Activated CD4-positive, alpha-beta T cell treated with anti-CD3 and anti-CD28 coated beads for 1 hour (primary cell): ENCODE measurements around the gene MRPL20.

ENCODE experiments used
- DNase-seq: peaks from one replicate; pipeline ENCODE4 v3.0.0-alpha.2; 2020

The MRPL20 gene

DNA sequence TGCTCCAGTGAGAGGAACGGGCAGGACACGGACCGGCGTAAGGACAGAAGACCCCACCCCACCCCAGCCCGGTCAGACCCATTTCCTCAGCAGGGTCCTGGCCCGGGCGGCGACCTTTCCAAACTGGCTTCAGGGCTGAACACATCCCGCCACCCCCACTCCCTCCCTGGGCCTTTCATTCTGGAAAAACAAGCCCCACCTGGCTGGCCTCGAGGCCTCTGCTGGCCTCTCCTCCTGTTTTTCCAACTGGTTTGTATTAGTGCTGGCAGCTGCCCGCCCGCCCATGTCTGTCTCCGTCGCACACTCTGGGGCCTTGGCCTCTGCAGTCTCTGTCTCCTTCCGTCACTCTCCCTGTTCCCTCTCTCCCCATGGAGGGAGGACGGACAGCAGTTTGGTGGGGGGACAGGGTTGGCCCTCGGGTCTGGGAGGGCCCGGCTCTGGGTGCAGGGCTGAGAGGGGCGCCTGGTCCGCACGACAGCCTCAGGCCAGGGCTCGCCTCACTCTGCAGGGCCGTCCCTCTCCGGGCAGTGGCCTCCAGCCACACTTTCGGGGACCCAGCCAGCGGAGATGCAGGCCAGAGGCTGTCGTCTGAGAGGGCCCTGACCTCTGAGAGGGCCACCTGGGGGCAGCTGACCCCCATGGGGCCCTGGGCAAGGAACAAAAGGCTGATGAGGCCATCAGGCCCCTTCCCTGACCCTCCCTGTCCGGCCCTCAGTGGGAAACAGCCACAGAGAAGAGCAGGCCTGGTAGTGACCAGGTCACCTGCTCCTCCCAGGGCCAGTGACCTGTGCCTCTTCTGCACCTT lies 47.2 kb downstream of the MRPL20 start:
- no peak for DNase-seq

DNA sequence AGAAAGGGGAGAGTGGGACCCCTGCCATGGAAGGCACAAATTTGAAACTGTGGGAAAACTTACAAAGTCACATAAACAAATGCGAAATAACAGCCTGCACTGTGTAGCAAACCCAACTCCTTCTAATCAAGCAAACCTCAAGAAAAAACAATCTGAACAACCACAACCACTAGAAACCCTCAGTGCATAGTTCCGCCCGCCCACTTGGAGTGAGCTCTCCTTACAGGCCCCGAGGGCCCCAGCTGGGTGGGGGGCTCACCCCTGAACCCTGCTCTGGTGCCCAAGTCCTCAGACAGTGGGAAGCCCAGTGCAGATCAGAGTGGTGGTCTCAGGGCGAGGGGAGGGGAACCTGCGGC lies 47.8 kb downstream of the MRPL20 start:
- no peak for DNase-seq

DNA sequence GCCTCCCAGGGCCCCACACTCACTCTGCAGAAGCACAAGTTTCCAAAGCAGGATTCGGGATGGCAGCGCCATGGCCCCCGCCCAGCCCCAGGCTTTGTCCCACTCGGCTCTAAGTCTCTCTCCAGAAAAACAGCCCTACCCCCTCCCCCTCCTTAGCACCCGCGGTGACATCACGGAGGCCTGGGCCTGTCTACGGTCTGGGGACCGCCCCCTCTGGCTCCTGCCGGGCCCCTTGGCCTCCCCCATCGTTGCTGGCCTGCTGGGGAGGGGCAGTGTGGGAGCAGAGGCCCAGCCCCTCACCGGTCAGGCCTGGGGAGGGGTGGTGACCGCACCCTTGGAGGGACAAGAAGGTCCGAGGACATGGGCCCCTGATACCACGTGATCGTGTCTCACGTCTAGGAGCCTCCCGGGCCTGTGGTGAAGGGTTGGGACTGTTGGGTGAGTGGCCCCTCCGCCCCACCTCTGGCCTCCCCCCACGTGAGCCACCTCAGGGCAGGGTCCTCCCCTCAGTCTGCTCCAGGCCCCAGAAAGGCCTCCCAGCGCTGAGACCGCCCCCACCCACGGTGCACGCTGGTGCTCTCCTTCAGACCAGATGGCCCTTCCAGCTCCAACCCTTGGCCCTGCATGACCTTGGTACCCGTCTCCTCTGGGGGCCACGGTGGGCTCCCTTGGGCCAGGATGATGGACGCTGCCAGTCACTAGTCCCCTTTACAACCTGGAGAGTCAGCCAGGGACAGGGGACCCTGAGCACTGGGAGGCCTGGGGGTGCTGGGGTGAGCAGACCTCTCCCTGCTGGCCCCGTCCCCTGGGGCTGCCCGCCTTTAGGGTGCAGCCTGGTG lies 48.4 kb downstream of the MRPL20 start, which contains the start of gene MXRA8:
Gene MXRA8 (minus strand): TSS at position 123 of the 839 bp plus-strand sequence. CDS start 51 bp downstream, at position 72.
- no peak for DNase-seq

DNA sequence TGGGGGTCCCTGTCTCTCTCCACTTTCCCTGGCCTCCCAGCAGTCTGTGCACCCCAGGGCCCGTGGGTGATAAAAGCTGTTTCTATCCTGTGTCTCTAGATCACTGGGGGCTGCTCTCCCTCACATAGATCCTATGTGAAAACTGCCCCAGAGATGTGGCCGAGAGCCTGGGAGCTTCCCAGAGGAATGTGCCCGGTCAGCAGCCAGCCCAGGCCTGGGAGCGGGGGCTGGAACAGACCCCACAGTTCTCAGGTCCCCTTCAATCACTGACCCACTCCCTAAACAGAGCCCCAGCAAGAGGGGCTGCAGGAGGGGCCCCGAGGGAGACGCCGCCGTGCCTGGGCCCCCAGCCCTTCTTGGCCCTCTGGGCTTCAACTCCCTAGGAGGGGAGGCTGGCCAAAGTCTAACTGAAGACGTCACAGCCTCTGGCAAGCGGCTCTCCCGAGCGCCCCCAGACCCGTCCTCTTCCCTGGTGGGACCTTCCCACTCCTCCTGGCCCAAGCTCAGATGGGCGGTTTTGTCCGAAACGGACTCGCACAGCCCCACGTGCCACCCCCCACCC lies 49.1 kb downstream of the MRPL20 start:
- no peak for DNase-seq

DNA sequence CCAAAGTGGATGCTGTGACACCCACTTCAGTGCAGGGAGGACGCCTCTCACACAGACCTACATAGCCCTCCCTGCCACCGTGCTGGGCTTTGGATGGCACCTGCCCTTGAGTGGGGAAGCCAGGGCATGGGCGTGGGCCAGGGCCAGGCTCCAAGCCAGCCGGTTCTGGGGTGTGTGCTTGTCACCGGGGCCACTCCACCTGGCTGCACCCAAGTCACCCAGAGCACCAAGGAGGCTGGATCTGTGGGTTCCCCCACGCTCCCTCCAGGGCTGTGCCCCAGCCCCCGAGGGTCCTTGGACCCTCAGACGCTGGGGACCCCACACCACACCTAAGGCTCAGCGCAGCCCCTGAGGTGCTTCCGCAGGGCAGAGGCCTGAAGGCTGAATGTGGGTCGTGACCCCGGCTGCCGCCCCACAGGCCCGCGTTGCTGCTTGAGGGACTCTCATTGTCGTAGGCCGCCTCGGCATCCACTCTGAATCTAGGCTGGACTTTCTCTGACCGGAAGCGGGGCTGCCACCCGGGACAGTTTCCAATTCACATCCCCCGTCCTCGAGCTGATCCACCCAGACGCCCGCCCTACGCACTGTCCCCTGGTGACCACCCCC lies 50.2 kb downstream of the MRPL20 start:
- DNase-seq, result no peak

DNA sequence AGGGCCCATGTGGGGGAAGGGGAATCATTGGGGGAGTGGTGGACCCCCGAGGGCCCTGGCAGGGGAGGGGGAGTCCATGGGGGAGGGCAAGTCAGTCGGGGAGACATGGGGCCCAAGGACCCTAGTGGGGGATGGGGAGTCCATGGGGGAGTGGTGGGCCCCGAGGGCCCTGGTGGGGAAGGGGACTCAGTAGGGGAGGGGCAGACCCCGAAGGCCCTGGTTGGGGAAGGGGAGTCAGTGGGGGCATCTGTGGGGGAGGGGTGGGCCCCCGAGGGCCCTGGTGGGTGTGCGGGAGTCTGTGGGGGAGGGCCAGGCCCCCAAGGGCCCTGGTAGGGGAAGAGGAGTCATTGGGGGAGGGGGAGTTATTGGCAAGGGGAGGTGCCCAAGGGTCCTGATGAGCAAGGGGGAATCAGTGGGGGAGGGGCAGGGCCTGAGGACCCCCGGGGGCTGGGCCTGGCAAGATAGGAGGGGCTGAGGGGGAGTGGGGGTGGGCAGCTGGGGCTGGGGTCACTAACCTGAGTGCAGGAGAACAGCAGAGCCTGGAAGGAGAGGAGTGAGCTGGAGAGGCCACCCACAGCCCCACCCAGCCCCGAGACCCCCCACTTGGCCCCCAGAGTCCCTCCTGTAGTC lies 50.8 kb downstream of the MRPL20 start:
- DNase-seq, result no peak

DNA sequence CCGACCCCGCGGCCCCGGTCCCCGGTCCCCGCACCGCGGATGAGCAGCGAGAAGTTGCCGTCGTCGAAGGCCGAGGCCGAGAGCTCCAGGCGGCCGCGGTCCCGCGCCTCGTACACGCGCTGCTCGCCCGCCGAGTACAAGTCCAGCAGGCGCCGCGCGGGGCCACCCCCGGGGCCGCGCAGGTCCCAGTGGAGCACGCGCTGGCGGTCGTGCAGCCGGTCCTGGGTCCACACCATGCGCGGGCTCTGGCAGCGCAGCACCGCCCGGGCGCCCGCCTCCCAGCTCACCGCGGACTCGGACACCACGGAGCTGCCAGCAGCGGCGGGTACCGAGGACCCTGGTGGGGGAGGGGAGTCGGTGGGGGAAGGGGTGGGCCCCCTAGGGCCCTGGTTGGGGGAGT lies 51.7 kb downstream of the MRPL20 start:
- DNase-seq, result no peak

DNA sequence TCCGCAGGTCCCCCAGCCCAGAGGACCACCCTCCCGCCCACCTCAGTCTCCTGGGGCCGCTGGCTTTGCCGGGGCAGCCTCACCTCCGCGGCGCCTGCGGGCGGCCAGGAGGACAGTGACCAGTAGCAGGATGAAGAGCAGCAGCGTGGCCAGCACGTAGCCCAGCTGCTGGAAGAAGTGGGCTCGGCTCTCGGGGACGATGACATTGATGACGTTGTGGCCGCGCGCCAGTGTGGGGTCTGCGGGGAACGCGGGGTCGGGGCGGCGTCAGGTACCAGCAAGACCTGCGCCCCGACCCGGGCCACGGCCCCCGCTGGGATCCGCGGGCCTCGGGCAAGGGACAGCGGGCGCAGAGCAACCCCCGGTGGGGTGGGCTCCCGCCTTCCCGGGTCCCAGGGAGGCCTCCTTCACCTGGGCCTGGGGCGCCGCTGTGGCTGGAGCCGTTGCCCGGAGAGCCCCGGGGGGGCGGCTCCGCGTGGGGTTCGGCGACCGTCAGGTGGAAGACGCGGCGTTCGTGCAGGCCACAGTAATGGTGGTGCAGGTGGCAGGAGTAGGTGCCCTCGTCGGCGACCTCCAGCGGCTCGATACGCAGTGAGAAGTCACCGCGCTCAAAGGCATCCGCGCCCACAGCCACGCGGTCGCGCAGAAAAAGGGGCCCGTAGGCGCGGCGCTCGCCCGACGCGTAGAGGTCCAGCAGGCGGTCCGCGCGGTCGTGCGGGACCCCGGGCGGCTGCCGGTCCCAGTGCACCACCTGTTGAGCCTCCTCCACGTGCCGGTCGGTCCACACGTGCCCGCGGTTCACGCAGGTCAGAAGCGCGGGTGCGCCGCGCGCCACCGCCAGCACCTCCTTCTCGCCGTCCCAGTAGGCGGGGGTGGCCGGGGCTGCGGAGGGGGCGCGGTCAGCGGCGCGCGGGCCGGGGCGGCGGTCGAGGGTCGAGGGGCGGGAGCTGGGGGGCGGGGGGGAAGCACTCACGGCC lies 52.5 kb downstream of the MRPL20 start:
- no peak for DNase-seq

DNA sequence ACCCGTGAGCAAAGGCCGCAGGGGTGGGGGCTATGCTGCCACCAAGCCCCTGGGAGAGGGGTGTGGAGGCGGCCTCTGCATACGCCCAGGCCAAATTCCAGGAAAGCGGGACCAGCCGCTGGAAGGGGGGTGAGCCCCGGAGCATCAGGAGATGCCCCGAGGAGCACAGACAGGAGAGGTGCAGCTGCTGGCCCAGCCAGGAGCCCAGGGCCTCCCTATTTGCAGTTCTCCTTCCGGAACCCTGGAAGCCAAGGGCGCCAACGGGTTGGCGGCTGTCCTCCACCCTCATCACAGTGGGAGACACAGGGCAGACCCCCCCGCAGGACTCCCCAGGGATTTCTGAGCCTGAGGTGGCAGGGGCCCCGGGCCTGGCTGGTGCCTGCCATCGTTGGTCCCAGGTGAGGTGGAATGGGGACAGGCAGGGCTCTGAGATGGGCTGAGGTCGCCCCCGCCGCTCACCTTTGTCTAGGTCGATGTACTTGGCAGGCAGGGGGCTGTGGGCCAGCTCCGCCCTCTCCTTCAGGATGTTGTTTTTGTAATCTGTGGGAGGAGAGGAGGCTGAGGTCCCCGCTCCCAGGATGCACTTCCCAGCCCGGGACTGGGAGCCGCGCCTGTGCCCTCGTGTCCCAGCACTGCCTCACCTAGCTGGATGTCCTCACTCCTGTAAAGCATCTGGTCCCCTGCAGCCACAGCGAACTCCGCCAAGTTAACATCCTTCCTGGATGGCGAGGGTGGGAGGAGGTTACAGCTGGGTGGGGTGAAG lies 53.5 kb downstream of the MRPL20 start:
- no peak for DNase-seq

DNA sequence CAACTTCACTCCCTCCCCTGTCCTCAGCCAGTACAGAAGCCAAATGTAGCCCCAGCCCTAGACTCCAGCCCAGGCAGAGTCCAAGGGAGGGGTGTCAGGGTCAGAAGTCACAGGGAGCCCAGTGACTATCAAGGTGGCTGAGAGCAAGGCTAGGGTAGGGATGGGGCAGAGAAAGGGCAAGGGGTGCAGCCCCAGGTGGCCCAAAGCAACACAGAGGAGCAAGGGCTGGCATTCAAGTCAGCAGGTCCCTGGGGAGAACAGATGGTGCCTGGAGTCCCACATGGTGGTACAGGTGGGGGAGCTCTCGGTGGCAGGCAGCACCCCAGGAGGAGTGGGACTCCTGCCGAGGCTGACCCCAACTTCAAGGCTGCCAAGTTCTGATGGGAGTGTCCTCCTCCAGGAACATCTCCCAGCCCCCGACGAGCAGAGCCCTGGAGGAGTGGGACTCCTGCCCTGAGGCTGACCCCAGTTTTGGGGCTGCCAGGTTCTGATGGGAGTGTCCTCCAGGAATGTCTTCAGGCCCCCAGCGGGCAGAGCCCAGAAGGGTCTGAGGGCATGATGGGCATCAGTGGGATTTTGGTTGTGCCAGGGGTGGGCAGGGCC lies 54.2 kb downstream of the MRPL20 start:
- no peak for DNase-seq
